Gastrocnemius medialis (tissue), 4 donors: ENCODE data around the gene CDK1. TPM values are rescaled to one million over a fixed set of nuclear protein-coding genes. Genes with fewer than 3 reads are reported as not detected.
A peak's percentile ranks its signal among the peaks of the same experiment; 100 is the strongest.

Experiments
- ATAC-seq, 2 donors: fragments of 150-250 bp; one replicate each; pipeline ENCODE4 v1.9.1; 2016
- DNase-seq, 2 donors: peaks; one replicate each; pipeline ENCODE4 v3.0.0-alpha.2; 2019
- H3K27ac ChIP-seq, 4 donors: fragments of 200-600 bp; sonication (generic); 1 replicate in 1 of 4; 2 replicates in 3 of 4; pipeline ENCODE4 v1.5.1; 2016 to 2018; ENCODE audit warnings: mild to moderate bottlenecking in 2 of 4, moderate library complexity in 1 of 4
- H3K27me3 ChIP-seq, 3 donors: fragments of 200-600 bp; sonication (generic) in 2 of 3; 1 replicate in 1 of 3; 2 replicates in 2 of 3; pipeline versions ENCODE4 v1.5.1 to v1.6.0; 2016 to 2019; ENCODE audit warnings: mild to moderate bottlenecking in 1 of 3, moderate library complexity in 1 of 3
- H3K36me3 ChIP-seq, 2 donors: fragments of 200-600 bp; sonication (generic) in 1 of 2; one replicate each; pipeline ENCODE4 v1.5.1; 2017 to 2018
- H3K4me1 ChIP-seq, 2 donors: fragments of 200-600 bp; sonication (generic) in 1 of 2; one replicate each; pipeline ENCODE4 v1.5.1; 2016 to 2017; ENCODE audit warnings: mild to moderate bottlenecking in 2 of 2
- H3K4me3 ChIP-seq, 4 donors: fragments of 200-600 bp; sonication (generic) in 3 of 4; 1 replicate in 1 of 4; 2 replicates in 3 of 4; pipeline ENCODE4 v1.5.1; 2016 to 2019; ENCODE audit warnings: mild to moderate bottlenecking in 2 of 4
- H3K9me3 ChIP-seq, 3 donors: fragments of 200-600 bp; sonication (generic) in 2 of 3; 1 replicate in 1 of 3; 2 replicates in 2 of 3; pipeline ENCODE4 v1.5.1; 2016 to 2019
- CTCF ChIP-seq, 5 experiments: fragments of 450-650 bp in 3 of 5; fragments of 200-600 bp in 2 of 5; sonication (generic) in 2 of 5; IDR thresholded peaks in 4 of 5; conservative IDR thresholded peaks in 1 of 5; 1 replicate in 4 of 5; 2 replicates in 1 of 5; pipeline ENCODE4 v1.5.1; 2016 to 2019; ENCODE audit warnings: antibody characterized with exemption in 5 of 5, mild to moderate bottlenecking in 3 of 5, moderate library complexity in 3 of 5
- POLR2A ChIP-seq, 2 donors: fragments of 450-650 bp; IDR thresholded peaks; one replicate each; pipeline ENCODE4 v1.6.1; 2017; ENCODE audit warnings: antibody characterized with exemption in 2 of 2, mild to moderate bottlenecking in 2 of 2, moderate library complexity in 2 of 2
- in situ Hi-C, 4 donors: fragments of 200-750 bp; cut with MboI; loops; one replicate each; pipeline versions ENCODE4 v1.15.0 to v1.8.0; 2017; ENCODE audit warnings: low sequenced_read_pairs in 4 of 4
- intact Hi-C: fragments of 100-400 bp; cut with DNase I; formaldehyde crosslinking; loops from one replicate; pipeline ENCODE4 v1.15.1; 2023; ENCODE audit warnings: low total_unique reads
- total RNA-seq, 4 donors: library from RNA; depleted of rRNA; stranded (reverse); fragments of >200 nt; gene quantifications; one replicate each; pipeline versions ENCODE4 v1.1.0 to v1.2.3, GENCODE V29; 2016

Gene CDK1
- total RNA-seq, 4 donors from 2014 or later = 0.82 to 1.9 (median 1.2) TPM; not detected in 1

GRCh38 chr10:60789340-60789739, 11.1 kb downstream of the CDK1 start:
- Histone ChIP-seq H3K4me3 (no peak overlapping the region), H3K4me1 (no peaks in the 10 kb centered on the region), H3K36me3 (no peaks in the 10 kb centered on the region), H3K9me3 (no peaks in the 10 kb centered on the region), H3K27ac (no peak overlapping the region), H3K27me3 (no peaks in the 10 kb centered on the region)
- intact Hi-C loops (no loop called here), in situ Hi-C loops (no loop called here)
- DNase-seq (no peak), ATAC-seq (no peak)
- no peak for TF ChIP-seq CTCF (IDR thresholded peaks at IDR 0.05 in 4 of 5, conservative IDR thresholded peaks at IDR 0.05 in 1 of 5)
- no peak for TF ChIP-seq POLR2A (IDR thresholded peaks at IDR 0.05)

- Histone ChIP-seq H3K4me1 (peaks cover 0 to 4% of the 10 kb centered on the region in 2 donors), H3K27ac (no peak overlapping the region), H3K27me3 (no peaks in the 10 kb centered on the region), H3K9me3 (no peaks in the 10 kb centered on the region), H3K4me3 (no peak overlapping the region), H3K36me3 (no peaks in the 10 kb centered on the region)
- ATAC-seq (no peak), DNase-seq (no peak)
- intact Hi-C loops (no loop called here), in situ Hi-C loops (no loop called here)
- TF ChIP-seq POLR2A (IDR thresholded peaks at IDR 0.05) = no peak
- no peak for TF ChIP-seq CTCF (IDR thresholded peaks at IDR 0.05 in 4 of 5, conservative IDR thresholded peaks at IDR 0.05 in 1 of 5)
These were observed 16.7 kb downstream of the CDK1 start for GRCh38 chr10:60794953-60795352.

GRCh38 chr10:60795465-60796202, 17.4 kb downstream of the CDK1 start:
- intact Hi-C loops = no loop called here
- Histone ChIP-seq H3K4me3 (no peak overlapping the region), H3K27ac (no peak overlapping the region), H3K4me1 (peaks cover 0 to 4% of the 10 kb centered on the region in 2 donors), H3K27me3 (no peaks in the 10 kb centered on the region), H3K9me3 (no peaks in the 10 kb centered on the region), H3K36me3 (no peaks in the 10 kb centered on the region)
- in situ Hi-C loops = no loop called here
- ATAC-seq (peak; percentile 63 to 71), DNase-seq (no peak)
- TF ChIP-seq POLR2A (IDR thresholded peaks at IDR 0.05) = no peak

GRCh38 chr10:60796481-60796880, 18.2 kb downstream of the CDK1 start:
- no peak overlapping the region for H3K27ac ChIP-seq
- H3K9me3 ChIP-seq = no peaks in the 10 kb centered on the region
- peaks cover 0 to 4% of the 10 kb centered on the region in 2 donors for H3K4me1 ChIP-seq
- TF ChIP-seq POLR2A (IDR thresholded peaks at IDR 0.05) = no peak
- TF ChIP-seq CTCF (IDR thresholded peaks at IDR 0.05 in 4 of 5, conservative IDR thresholded peaks at IDR 0.05 in 1 of 5) = no peak
- ATAC-seq (no peak), DNase-seq (no peak)
- H3K36me3 ChIP-seq = no peaks in the 10 kb centered on the region
- intact Hi-C loops (no loop called here), in situ Hi-C loops (no loop called here)
- H3K4me3 ChIP-seq = no peak overlapping the region
- no peaks in the 10 kb centered on the region for H3K27me3 ChIP-seq

GRCh38 chr10:60797200-60797599, 18.9 kb downstream of the CDK1 start:
- H3K4me1 ChIP-seq = peaks cover 0 to 4% of the 10 kb centered on the region in 2 donors
- in situ Hi-C loops = no loop called here
- no peak overlapping the region for H3K4me3 ChIP-seq
- H3K27me3 ChIP-seq = no peaks in the 10 kb centered on the region
- TF ChIP-seq CTCF (IDR thresholded peaks at IDR 0.05 in 4 of 5, conservative IDR thresholded peaks at IDR 0.05 in 1 of 5) (no peak), POLR2A (IDR thresholded peaks at IDR 0.05) (no peak)
- no peaks in the 10 kb centered on the region for H3K36me3 ChIP-seq
- DNase-seq (no peak), ATAC-seq (no peak)
- H3K27ac ChIP-seq = no peak overlapping the region
- H3K9me3 ChIP-seq = no peaks in the 10 kb centered on the region
- intact Hi-C loops = no loop called here
